Muscle of back (tissue), 13 donors: Measurements from ENCODE around the gene VAMP2. TPM values are rescaled to one million over a fixed set of nuclear protein-coding genes. Genes with fewer than 3 reads are reported as not detected.
A peak's percentile ranks its signal among the peaks of the same experiment; 100 is the strongest.

Source experiments
- DNase-seq, 3 donors: peaks; one replicate each; pipeline versions ENCODE4 v3.0.0 to v3.0.0-alpha.2; 2013
- long read RNA-seq, 9 donors: transcript quantifications; one replicate each; lab custom pipeline, GENCODE V29; 2026
- polyA plus RNA-seq, 10 donors: library from polyadenylated mRNA; unstranded; fragments of 120-200 nt; gene quantifications; one replicate each; pipeline ENCODE4 v1.2.1, GENCODE V29; 2013; ENCODE audit not compliant: insufficient read length in 10 of 10

Gene VAMP2
- 10 to 100 TPM; 53.6 to 73.6 (median 59.5) TPM for polyA plus RNA-seq
- long read RNA-seq, donor 1, transcript VAMP2-201 (5 exons, 2,153 nt): major isoform, 32 of 52 reads
- long read RNA-seq, donor 1, partial matches to known transcripts: 17 of 52 reads
- long read RNA-seq, donor 1, other reads (novel, unspliced or antisense): 0 of 52 reads
- long read RNA-seq, donor 2, transcript VAMP2-201 (5 exons, 2,153 nt): major isoform, 15 of 24 reads
- long read RNA-seq, donor 2, partial matches to known transcripts: 6 of 24 reads
- long read RNA-seq, donor 2, other reads (novel, unspliced or antisense): 0 of 24 reads
- long read RNA-seq, donor 3: 0 reads
- long read RNA-seq, donor 4, transcript VAMP2-201 (5 exons, 2,153 nt): major isoform, 16 of 18 reads
- long read RNA-seq, donor 4, partial matches to known transcripts: 0 of 18 reads
- long read RNA-seq, donor 4, other reads (novel, unspliced or antisense): 0 of 18 reads
- long read RNA-seq, donor 5, transcript VAMP2-201 (5 exons, 2,153 nt): major isoform, 39 of 58 reads
- long read RNA-seq, donor 5, partial matches to known transcripts: 16 of 58 reads
- long read RNA-seq, donor 5, other reads (novel, unspliced or antisense): 0 of 58 reads
- long read RNA-seq, donor 6, transcript VAMP2-201 (5 exons, 2,153 nt): major isoform, 41 of 58 reads
- long read RNA-seq, donor 6, partial matches to known transcripts: 13 of 58 reads
- long read RNA-seq, donor 6, other reads (novel, unspliced or antisense): 0 of 58 reads
- long read RNA-seq, donor 7, transcript VAMP2-201 (5 exons, 2,153 nt): major isoform, 21 of 31 reads
- long read RNA-seq, donor 7, partial matches to known transcripts: 8 of 31 reads
- long read RNA-seq, donor 7, other reads (novel, unspliced or antisense): 0 of 31 reads
- long read RNA-seq, donor 8, transcript VAMP2-201 (5 exons, 2,153 nt): major isoform, 16 of 24 reads
- long read RNA-seq, donor 8, partial matches to known transcripts: 5 of 24 reads
- long read RNA-seq, donor 8, other reads (novel, unspliced or antisense): 0 of 24 reads
- long read RNA-seq, donor 9, transcript VAMP2-201 (5 exons, 2,153 nt): major isoform, 6 of 7 reads
- long read RNA-seq, donor 9, partial matches to known transcripts: 0 of 7 reads
- long read RNA-seq, donor 9, other reads (novel, unspliced or antisense): 0 of 7 reads

DNA sequence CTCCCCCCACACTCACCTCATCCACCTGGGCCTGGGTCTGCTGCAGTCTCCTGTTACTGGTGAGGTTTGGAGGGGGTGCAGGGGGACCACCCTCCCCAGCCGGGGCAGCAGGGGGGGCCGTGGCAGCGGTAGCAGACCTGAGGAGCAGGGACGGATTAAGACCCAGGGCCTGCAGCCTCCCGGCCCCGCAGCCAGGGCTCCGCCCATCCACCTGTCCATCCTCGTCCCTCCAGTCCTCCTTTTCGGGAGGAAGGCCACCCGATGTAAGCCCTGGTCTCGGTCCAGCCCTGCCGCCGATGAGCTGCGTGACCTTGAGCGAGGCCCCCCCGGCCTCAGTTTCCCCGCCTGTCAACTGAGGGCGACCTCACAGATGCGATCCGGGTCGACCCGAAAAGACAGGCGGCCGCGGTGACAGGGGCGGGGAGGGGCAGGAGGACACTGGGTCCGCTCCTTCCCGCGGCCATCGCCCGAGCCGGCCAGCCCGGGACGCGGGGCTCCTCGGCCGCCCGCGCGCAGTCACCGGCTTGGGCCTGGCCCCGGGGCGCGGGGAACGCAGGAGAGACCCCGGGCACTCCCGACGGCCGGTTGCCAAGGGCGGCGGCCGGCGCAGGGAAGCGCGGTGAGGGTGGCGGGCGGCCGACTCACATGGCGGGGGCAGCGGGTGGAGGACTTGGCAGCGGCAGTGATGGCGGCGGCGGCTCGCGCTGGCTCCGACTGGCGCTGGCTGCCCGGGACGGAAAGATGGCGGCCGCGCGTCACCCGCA is at the start of gene VAMP2:
VAMP2 (minus strand) TSS at position 716 of the 764 bp plus-strand sequence; CDS start at position 647, 69 bp downstream.
- DNase-seq: peak in 2 of 3 donors; percentile 83 to 93

GRCh38 chr17:8210761-8211458 is 48.2 kb upstream of the VAMP2 start:
- DNase-seq: peak in 1 of 3 donors; percentile 32

- peak; percentile 97 to 98 (median 98) for DNase-seq
Observed at GRCh38 chr17:8209907-8210760, 47.4 kb upstream of the VAMP2 start, which contains the start of gene AURKB. Gene AURKB (minus strand): TSS chr17:8210575. CDS start chr17:8210224, 351 bp downstream.

DNA sequence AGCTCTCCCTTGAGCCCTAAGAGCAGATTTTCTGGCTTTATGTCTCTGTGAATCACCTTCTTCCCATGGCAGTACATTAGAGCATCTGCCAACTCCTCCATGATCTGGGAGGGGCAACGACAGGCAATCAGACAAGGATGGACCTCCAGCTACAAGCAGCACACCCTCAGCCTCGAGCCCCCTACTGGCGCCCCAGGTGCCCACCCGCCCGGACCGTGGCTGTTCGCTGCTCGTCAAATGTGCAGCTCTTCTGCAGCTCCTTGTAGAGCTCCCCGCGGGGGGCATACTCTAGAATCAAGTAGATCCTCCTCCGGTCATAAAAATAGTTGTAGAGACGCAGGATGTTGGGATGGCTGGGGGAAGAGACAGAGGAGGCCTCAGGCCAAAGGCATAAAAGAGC is 43.8 kb upstream of the VAMP2 start:
- DNase-seq: no peak

DNA sequence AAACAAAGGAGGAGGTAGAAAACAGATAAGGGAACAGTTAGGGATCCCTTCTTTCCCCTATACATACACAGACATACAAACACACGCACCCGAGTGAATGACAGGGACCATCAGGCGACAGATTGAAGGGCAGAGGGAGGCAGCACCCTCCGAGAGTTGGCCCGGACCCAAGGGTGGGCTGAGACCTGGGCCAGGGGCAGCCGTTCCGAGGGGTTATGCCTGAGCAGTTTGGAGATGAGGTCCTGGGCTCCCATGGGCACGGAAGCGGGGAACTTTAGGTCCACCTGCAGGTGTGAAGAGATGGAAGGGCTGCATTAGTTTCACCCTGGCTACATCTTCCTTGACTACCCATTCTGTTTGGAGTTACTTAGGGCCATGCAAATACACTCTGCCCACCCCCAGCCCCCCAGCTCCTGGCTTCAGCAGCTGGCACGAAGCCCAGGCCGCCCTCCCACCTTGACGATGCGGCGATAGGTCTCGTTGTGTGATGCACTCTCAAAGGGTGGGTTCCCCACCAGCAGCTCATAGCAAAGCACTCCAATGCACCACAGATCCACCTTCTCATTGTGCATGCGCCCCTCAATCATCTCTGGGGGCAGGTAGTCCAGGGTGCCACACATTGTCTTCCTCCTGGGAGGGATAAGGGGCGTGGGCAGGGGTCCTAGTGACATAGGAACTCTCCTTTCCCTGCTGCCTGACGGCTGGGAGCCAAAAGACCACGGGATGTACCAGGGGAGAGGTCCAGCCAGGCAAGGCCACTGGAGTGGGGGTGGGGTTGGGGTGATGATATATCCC is 42.2 kb upstream of the VAMP2 start:
- DNase-seq: no peak

DNA sequence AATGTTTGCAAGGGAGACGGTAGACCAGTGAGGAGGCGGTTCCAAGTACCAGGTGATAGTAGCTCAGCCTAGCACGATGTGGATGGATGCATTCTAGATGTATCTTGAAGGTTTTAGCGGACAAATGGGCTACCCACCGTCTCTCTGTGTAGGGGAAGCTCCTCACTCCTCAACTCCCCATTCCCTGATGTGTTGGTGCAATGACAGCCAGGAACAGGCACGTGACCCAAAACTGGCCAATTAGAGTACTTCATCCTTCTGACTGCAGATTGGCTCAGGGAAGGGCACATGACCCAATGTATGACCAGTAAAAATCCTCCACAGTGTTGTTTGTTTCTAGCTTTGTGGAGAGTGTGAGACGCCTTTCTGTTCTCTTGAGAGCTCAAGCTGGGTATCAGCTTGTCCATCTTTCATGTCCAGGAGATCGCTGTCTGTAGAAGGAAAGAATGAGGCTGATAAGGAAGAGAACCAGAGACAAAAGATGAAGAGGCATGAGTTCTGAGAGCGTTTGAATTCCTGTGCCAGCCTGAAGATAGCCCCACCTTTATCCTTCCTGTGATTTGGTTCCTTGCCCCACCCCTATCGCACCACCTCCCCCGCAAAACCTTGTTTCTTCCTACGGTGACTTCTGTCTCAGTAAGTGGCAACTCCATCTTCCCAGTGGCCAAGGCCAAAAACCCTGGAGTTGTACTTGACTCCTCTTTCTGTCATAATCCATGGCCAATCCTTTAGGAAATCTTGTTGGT is 29.5 kb upstream of the VAMP2 start:
- DNase-seq: peak; percentile 91 to 95 (median 92)

DNA sequence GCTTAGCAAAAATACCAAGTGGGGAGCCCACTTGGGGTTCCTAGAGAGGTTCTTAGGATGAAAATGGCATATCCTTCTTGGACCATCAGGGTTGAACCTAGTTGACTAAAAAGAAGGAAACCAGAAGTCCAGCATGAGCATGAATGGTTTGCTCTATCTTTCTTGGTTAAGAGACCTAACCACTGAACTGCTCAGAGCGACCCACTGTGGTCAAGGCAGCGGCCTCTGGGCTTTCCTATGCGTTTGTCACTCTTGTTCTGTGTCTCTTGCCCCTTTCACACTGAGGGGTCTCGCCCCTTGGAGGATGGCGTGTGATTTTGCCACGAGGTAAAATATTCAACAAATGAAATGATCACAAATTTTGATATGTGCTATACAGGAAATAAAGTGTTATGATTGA is 27.8 kb upstream of the VAMP2 start:
- no peak for DNase-seq

DNA sequence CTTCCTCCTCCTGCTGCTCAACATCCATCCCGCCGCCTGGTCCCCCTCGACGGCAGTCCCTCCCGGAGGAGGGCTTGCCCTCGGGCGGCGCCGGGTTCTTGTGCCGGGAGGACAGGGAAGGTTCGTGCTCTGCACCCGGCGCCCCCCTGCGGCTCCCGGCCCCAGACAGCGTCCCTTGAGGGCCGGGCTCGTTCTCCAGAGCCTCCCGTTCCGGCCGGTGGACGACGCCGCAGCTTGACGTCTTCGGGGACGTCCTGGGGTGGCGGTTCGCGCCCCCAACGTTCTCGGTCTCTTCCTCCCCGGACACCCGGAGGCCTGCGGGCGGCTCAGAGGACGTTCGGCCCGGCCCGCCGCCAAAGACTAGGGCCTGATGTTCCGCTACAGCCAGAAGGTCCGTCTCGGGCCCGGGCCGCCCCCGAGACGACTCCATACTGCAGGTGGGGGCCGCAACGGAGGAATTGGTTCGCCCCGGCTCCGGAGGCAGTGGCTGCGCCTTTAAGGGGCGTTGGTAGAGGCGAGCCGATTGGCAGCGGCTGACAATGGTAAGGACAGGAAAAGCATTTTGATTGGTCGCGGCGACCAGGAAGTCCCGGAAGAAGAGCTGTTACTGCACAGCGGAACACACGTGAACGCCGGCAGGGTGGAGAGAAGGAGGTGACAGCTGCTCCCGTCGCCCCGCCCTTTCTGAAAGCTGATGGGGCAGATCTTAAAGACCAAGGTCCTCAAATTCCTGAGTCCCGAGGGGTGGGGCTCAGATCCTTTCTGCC is 27.1 kb upstream of the VAMP2 start, which contains the start of gene BORCS6:
BORCS6 (minus strand) TSS at position 470 of the 767 bp plus-strand sequence; CDS start at position 430, 40 bp downstream.
- DNase-seq: peak; percentile 97 to 98 (median 98)

DNA sequence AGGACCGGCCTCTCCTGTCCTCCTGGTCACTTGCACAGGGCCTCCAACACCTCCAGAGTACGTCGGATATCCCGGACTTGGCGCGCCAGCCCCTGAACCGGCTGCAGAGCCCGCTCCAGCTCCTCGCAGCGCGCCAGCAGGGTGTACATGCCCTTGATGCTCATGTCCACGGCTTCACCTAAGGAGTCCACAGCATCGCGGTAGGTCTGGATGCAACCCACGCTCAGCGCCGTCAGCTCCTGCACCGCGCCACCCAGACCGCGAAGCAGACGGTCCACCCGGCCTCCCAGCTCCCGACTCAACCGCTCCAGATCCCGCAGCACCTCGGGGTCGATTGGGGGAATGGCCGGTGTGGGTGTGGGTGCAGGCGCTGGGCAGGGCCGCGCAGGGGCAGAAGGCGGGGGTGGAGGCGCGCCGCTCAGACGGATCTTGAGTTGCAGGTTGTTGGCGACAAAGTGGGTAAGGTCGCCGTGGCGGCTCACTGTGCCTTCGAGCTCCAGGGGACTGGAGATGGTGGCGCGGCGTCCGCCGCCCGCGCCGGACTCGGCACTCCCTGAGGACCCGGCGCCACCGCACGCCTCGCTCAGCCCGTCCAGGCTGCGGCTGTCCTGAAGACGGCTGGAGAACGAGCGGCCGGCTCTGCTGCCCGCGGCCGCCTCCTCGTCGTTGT is 26.4 kb upstream of the VAMP2 start:
- DNase-seq: peak in 1 of 3 donors; percentile 59

DNA sequence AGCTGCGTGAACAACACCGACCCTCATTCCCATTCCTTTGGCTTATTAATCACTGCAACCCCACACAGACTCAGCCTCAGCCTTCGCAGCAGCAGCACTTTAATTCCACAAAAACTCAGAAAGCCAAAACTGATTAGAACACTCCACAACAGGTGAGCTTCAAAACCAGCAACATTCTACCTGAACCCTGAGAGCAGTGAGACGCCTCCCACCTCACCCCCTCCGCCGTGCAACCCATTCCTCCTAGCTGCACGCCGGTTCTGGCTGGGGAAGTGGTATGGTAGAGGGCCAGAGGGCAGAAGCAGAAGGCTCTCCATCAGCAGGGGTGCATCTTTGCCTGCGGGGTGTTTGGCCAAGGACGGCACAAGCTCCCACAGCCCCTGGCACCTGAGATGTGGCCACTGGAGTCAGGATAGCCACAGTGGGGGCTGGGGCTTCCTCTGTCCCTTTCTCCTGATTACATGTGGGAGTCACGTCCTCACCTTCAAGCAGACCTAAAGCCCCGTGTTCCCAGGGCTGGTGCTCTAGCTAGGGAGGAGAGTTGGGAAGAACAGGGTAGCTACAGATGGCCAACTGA is 25.6 kb upstream of the VAMP2 start:
- DNase-seq: no peak

GRCh38 chr17:8187517-8188262 is 24.9 kb upstream of the VAMP2 start:
- peak; percentile 98 for DNase-seq

- DNase-seq: peak; percentile 96 to 97 (median 96)
Observed at GRCh38 chr17:8186787-8187516, 24.2 kb upstream of the VAMP2 start.

DNA sequence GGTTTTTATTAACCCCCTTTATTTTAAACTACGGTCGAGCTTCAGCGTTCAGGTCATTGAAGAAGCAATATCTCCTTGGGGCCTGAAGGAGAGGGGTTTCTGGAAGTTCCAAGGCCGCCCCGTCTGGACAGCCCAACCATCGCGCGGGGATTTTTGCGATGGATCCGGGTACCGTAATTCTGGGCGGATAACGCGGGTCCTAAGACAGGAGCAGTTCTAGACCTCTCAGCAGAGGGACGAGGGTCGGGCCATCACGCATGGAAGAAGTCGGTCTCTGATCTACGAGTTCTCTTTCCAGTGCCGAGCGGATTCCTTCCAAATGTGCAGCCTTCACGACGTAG is 23.7 kb upstream of the VAMP2 start:
- no peak for DNase-seq
